ENCODE data around the gene ERFE.
A peak's percentile ranks its signal among the peaks of the same experiment; 100 is the strongest.

The ERFE gene

DNA sequence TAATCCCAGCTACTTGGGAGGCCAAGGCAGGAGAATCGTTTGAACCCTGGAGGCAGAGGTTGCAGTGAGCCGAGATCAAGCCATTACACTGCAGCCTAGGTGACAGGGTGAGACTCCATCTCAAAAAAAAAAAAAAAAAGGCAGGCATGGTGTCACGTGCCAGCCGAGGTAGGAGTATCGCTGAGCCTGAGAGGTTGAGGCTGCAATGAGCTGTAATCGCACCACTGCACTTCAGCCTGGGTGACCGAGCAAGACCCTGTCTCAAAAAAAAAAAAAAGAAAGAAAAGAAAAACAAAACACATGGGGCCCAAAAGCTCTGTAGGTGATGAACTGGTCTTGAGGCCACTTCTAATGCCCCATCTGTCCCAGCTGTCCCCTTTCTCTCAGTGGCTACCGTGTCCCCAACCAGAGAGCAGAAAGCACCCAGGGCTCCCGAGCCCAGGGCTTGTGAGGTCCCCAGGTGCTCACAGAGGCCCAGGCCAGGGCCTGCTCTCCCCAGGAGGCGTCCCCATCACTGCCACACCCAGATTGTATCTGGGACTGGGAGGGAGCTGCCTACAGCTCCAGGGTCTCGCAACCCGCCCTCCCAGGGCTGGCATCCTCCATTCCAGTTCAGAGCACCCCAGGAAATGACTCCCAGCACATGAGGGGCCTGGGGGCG lies 11.8 kb upstream of the ERFE start:
- Histone ChIP-seq H3K4me2 (peak overlapping the region in 8 of 11 experiments; percentile 14 to 35 (median 28); a peak in 7 of 22 replicates), H3K4me3 (no peak overlapping the region), H3K9me3 (replicated peaks in 1 of 11) (no peaks in the 10 kb centered on the region), H3K4me1 (peaks cover 21 to 80% (median 71%) of the 10 kb centered on the region in 10 experiments), H3K27me3 (no peaks in the 10 kb centered on the region), H3K9ac (no peak overlapping the region), H3K36me3 (no peaks in the 10 kb centered on the region), H4K20me1 (peaks cover 0 to 50% (median 0%) of the 10 kb centered on the region in 11 experiments; a peak in 4 of 22 replicates), H3K27ac (peak overlapping the region in 2 of 11 experiments; percentile 6 to 29; a peak in 1 of 22 replicates)
- no peak for TF ChIP-seq Cebpa-rat (IDR thresholded peaks at IDR 0.05)

DNA sequence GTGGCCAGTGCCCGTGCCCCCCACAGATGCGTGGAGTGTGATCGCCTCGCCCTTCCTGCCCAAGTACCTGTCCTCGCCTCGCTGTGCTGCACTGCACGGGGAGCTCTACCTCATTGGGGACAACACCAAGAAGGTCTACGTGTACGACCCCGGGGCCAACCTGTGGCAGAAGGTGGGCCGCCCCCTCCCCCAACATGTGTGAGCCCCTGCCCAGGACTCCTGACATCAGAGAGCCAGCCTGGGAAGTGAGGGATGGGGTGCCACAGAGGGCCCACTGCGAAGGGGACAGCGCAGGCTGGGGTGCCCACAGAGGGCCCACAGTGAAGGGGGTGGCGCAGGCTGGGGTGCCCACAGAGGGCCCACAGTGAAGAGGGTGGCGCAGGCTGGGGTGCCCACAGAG lies 9.8 kb upstream of the ERFE start:
- peaks cover 0 to 7% (median 0%) of the 10 kb centered on the region in 11 experiments; a peak in 2 of 22 replicates for H3K9me3 ChIP-seq (replicated peaks in 1 of 11)
- H3K4me3 ChIP-seq, result no peak overlapping the region
- no peaks in the 10 kb centered on the region for H3K36me3 ChIP-seq
- H3K4me1 ChIP-seq, result peaks cover 1 to 63% (median 53%) of the 10 kb centered on the region in 10 experiments
- H3K4me2 ChIP-seq, result no peak overlapping the region
- no peak overlapping the region for H3K9ac ChIP-seq
- H4K20me1 ChIP-seq, result peaks cover 0 to 33% (median 0%) of the 10 kb centered on the region in 11 experiments; a peak in 3 of 22 replicates
- no peaks in the 10 kb centered on the region for H3K27me3 ChIP-seq
- no peak for TF ChIP-seq Cebpa-rat (IDR thresholded peaks at IDR 0.05)
- no peak overlapping the region for H3K27ac ChIP-seq

DNA sequence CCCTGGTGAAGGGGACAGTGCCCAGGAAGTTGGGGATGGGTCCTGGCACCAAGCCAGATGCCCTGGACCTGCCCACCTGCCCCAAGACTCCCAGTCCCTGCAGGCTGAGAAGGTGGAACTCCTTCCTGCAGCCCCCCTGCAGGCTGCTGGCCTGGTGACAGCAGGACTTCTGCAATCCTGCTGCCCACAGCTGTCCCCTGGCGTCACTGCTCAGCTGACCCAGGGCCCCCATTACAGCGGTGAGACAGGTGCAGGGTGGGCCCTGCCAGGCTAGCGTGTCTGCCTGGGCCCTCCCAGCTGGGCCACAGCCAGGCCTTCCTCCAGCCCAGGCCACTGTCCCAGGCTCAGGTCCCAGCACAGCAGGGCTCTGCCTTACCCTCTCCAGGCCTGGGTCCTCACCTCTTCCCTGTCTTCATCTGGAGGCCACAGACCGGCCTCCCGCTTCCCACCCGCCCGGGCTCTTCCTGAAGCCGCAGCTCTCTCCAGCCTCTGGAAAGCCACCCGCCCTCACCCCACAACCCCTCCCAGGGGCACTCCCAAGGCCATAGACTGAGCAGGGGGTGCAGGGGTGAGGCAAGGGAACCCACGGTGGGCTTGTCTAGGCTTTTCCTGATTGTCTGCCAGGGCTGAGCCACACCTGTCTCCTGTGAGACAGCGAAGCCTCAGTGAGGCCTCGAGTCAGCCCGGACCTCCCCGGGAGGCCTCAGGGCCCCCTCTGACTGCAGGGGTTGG lies 8.8 kb upstream of the ERFE start:
- no peak overlapping the region for H3K9ac ChIP-seq
- peaks cover 0 to 55% (median 44%) of the 10 kb centered on the region in 10 experiments; a peak in 16 of 20 replicates for H3K4me1 ChIP-seq
- H3K9me3 ChIP-seq (replicated peaks in 1 of 11), result peaks cover 0 to 11% (median 0%) of the 10 kb centered on the region in 11 experiments; a peak in 2 of 22 replicates
- H3K36me3 ChIP-seq, result no peaks in the 10 kb centered on the region
- no peaks in the 10 kb centered on the region for H3K27me3 ChIP-seq
- no peak overlapping the region for H3K27ac ChIP-seq
- H3K4me3 ChIP-seq, result no peak overlapping the region
- no peak for TF ChIP-seq Cebpa-rat (IDR thresholded peaks at IDR 0.05)
- peaks cover 0 to 23% (median 0%) of the 10 kb centered on the region in 11 experiments; a peak in 3 of 22 replicates for H4K20me1 ChIP-seq
- H3K4me2 ChIP-seq, result peak overlapping the region in 2 of 11 experiments; percentile 20 to 40; a peak in 2 of 22 replicates

DNA sequence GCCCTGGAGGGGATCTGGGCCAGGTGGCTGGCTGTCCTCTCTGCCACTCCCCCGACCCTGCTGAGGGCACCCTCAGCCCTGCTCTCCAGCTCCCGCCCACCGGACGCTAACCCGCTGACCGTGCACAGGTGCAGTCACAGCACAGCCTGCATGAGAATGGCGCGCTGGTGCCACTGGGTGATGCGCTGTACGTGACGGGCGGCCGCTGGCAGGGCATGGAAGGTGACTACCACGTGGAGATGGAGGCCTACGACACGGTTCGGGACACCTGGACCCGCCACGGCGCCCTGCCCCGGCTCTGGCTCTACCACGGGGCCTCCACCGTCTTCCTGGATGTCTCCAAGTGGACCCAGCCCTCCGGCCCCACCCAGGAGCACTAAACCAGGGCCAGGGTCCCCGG lies 8.1 kb upstream of the ERFE start:
- no peaks in the 10 kb centered on the region for H3K27me3 ChIP-seq
- peaks cover 0 to 18% (median 0%) of the 10 kb centered on the region in 11 experiments; a peak in 3 of 22 replicates for H4K20me1 ChIP-seq
- no peak overlapping the region for H3K4me3 ChIP-seq
- no peak for TF ChIP-seq Cebpa-rat (IDR thresholded peaks at IDR 0.05)
- H3K4me1 ChIP-seq, result peaks cover 0 to 55% (median 44%) of the 10 kb centered on the region in 10 experiments; a peak in 16 of 20 replicates
- H3K27ac ChIP-seq, result no peak overlapping the region
- H3K9me3 ChIP-seq (replicated peaks in 1 of 11), result peaks cover 0 to 11% (median 0%) of the 10 kb centered on the region in 11 experiments; a peak in 2 of 22 replicates
- 0 out of 22 replicates have a peak overlapping the region, but pooled peaks of 1 of the 11 experiments have one; percentile 24 for H3K9ac ChIP-seq
- no peaks in the 10 kb centered on the region for H3K36me3 ChIP-seq
- H3K4me2 ChIP-seq, result peak overlapping the region in 6 of 11 experiments; percentile 8 to 40 (median 22); a peak in 8 of 22 replicates

DNA sequence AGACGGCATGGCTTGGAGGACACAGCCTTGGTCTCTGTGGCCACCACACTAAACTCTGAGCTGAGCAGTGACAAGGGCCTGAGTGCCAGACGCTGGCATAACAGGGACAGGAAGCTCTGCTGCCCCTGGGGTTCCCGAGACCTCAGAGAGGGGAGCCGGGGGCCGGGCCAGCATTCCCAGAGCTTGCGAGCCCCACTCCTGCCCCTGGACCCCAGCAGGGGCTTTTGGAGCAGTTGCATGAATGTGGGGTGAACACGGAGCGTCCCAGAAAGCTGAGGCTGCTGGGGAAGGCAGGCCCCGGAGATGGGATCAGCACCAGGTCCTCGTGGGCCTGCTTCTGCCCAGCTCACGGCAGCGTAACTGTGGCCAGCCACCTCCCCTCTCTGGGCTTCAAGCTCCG lies 7.6 kb upstream of the ERFE start:
- Histone ChIP-seq H3K9me3 (replicated peaks in 1 of 11) (peaks cover 0 to 11% (median 0%) of the 10 kb centered on the region in 11 experiments; a peak in 2 of 22 replicates), H3K4me1 (peaks cover 0 to 51% (median 40%) of the 10 kb centered on the region in 10 experiments; a peak in 16 of 20 replicates), H3K36me3 (no peaks in the 10 kb centered on the region), H3K9ac (0 out of 22 replicates have a peak overlapping the region, but pooled peaks of 1 of the 11 experiments have one; percentile 1), H3K4me2 (peak overlapping the region in 7 of 11 experiments; percentile 8 to 40 (median 24); a peak in 10 of 22 replicates), H3K27me3 (no peaks in the 10 kb centered on the region), H3K27ac (no peak overlapping the region), H3K4me3 (no peak overlapping the region), H4K20me1 (peaks cover 0 to 18% (median 0%) of the 10 kb centered on the region in 11 experiments; a peak in 2 of 22 replicates)
- no peak for TF ChIP-seq Cebpa-rat (IDR thresholded peaks at IDR 0.05)

DNA sequence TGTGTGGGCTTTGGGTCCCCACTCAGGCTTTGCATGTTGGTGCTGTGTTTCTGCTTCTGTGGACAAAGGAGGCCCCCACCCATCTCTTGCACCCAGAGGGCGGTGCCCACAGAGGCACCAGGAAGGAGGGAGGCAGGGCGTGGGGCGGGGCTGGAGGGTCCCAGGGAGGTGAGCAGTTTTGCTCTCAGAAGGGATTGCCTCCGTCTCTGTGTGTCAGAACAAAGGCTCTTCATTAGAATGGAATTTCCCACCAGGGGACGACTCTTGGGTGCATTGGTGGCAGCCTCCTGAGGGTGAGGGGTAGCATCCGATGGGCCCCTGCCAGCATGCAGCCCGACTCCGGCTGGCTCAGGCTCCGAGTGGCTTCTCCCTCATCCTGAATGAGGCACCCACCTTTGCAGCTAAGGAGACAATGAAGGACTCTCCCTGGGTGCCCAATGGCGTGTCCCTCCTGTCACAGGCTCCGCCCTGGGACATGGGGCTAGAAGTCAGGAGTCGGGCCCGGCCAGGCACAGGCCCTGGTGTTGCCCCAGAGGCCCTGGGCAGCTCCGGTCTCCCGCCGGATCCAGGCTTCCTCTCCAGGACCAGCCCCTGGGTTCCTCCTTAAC lies 7.0 kb upstream of the ERFE start:
- Histone ChIP-seq H4K20me1 (peaks cover 0 to 18% (median 0%) of the 10 kb centered on the region in 11 experiments; a peak in 2 of 22 replicates), H3K4me3 (no peak overlapping the region), H3K4me1 (peaks cover 0 to 45% (median 38%) of the 10 kb centered on the region in 10 experiments; a peak in 16 of 20 replicates), H3K36me3 (no peaks in the 10 kb centered on the region), H3K27ac (no peak overlapping the region), H3K9me3 (replicated peaks in 1 of 11) (peaks cover 0 to 11% (median 0%) of the 10 kb centered on the region in 11 experiments; a peak in 2 of 22 replicates), H3K9ac (0 out of 22 replicates have a peak overlapping the region, but pooled peaks of 1 of the 11 experiments have one; percentile 1), H3K27me3 (no peaks in the 10 kb centered on the region), H3K4me2 (peak overlapping the region in 6 of 11 experiments; percentile 8 to 40 (median 24); a peak in 8 of 22 replicates)
- TF ChIP-seq Cebpa-rat (IDR thresholded peaks at IDR 0.05), result no peak

DNA sequence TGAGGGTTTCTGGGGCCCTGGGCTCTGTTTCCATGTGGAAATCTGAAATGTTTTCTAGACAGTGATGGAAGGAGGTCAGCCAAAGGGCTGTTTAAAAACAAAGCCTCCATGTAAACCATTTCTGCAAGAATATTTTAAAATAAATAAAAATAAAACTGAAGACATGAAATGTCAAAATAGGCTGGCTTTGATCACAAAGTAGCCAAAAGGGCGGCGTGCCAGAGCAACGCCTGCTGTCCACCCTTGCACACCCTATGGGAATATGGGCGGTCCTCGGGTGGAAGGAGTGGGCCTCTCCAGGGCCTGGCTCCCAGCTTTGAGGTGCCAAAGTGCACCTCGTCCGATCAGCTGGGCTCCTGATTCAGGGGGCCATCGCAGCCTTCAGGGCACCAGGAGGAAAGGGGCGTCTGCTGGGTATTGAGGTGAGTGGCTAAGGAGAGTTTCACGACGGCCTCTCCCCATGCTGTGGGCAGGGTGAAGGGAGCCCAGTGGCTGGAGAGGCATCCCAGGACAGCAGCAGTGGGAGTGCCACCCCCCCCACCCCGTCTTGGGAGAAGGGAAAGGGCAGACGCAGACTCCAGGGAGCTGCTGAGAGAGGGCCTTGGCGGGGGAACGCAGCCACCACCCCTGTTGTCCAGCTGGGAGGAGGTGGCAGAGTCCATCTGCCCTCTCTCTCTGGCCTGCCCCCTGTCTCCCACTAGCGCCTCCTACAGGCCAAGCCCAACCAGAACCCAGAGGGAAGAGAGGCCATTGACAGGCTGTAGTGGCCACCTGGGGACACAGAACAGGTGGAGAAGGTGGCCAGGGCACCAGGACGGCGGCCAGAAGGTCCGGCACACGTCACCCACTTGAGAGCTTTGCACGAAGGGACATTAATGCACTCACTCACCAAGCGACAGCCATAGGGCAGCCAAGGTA lies 5.7 kb upstream of the ERFE start:
- no peak overlapping the region for H3K27ac ChIP-seq
- no peak for TF ChIP-seq Cebpa-rat (IDR thresholded peaks at IDR 0.05)

More for the DNA sequence above, 5.7 kb upstream of the ERFE start:
- Histone ChIP-seq H3K36me3 (no peaks in the 10 kb centered on the region), H3K4me1 (peaks cover 0 to 37% (median 32%) of the 10 kb centered on the region in 10 experiments; a peak in 16 of 20 replicates), H3K9me3 (replicated peaks in 1 of 11) (peaks cover 0 to 11% (median 0%) of the 10 kb centered on the region in 11 experiments; a peak in 2 of 22 replicates), H3K27me3 (no peaks in the 10 kb centered on the region), H3K4me3 (no peak overlapping the region), H3K9ac (no peak overlapping the region), H4K20me1 (peaks cover 0 to 21% (median 0%) of the 10 kb centered on the region in 11 experiments; a peak in 2 of 22 replicates), H3K4me2 (no peak overlapping the region)

All from BLaER1 treated with 17β-estradiol and CSF1 and Interleukin-3, amounts not matched to agents 10 nM and 100 nM (cell line).